ENCODE results near the gene ZC3H15.

The ZC3H15 gene

DNA sequence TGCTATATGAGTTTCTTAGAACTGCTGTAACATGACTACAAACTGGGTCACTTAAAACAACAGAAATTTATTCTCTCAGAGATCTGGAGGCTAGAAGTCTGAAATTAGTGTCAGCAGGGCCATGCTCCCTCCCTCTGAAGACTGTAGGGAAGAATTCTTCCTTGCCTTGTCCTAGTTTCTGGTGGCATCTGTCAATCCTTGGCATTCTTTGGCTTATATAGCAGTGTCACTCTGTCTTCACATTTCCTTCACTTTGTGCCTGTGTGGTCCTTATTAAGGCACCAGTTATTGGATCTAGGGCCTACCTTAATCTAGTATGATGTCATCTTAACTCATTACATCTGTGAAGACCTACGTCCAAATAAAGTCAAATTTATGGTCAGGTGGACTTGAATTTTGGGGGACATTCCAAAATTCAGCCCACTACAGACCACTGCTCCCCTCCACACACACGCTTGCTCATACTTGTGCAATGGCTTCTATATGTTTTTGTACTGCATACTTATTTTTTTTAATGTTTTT lies 7.6 kb downstream of the ZC3H15 start:
- Histone ChIP-seq H3K27ac (ENCODE audit: low read length) (no peak overlapping the region), H3K9me3 (ENCODE audit: control insufficient read depth, insufficient read depth, low read length) (no peaks in the 10 kb centered on the region), H3K36me3 (ENCODE audit: control insufficient read depth, insufficient read depth, low read length) (peaks cover 4% of the 10 kb centered on the region; the same call in 1 of the 2 replicates), H3K4me1 (ENCODE audit: control insufficient read depth, insufficient read depth, low read length) (no peaks in the 10 kb centered on the region; the same call in 1 of the 2 replicates), H3K4me3 (ENCODE audit: low read length) (no peak overlapping the region), H3K27me3 (ENCODE audit: control insufficient read depth, insufficient read depth, low read length) (no peaks in the 10 kb centered on the region)
- no CpG with 5 or more reads among the region's 2 CpGs for WGBS (ENCODE audit: insufficient coverage, insufficient read length)
- no peak for DNase-seq (ENCODE audit: low read depth, low spot score)

DNA sequence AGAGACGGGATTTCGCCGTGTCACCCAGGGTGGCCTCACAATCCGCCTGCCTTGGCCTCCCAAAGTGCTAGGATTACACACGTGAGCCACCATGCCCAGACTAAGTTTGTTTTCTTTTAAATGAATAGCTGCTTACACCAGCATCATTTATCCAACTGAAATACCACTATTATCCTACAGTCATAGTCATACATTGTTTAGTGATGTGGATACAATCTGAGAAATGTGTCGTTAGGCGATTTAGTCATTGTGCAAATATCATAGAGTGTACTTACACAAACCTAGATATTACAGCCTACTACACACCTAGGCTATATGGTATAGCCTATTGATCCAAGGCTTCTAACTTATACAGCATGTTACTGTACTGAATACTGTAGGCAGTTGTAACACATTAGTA lies 10.3 kb downstream of the ZC3H15 start:
- no peaks in the 10 kb centered on the region for H3K4me1 ChIP-seq (ENCODE audit: control insufficient read depth, insufficient read depth, low read length)
- H3K36me3 ChIP-seq (ENCODE audit: control insufficient read depth, insufficient read depth, low read length): peaks cover 4% of the 10 kb centered on the region; the same call in 1 of the 2 replicates
- no CpG with 5 or more reads among the region's 7 CpGs for WGBS (ENCODE audit: insufficient coverage, insufficient read length)
- H3K4me3 ChIP-seq (ENCODE audit: low read length): no peak overlapping the region
- no peaks in the 10 kb centered on the region for H3K9me3 ChIP-seq (ENCODE audit: control insufficient read depth, insufficient read depth, low read length)
- H3K27me3 ChIP-seq (ENCODE audit: control insufficient read depth, insufficient read depth, low read length): no peaks in the 10 kb centered on the region
- DNase-seq (ENCODE audit: low read depth, low spot score): no peak
- no peak overlapping the region for H3K27ac ChIP-seq (ENCODE audit: low read length)

DNA sequence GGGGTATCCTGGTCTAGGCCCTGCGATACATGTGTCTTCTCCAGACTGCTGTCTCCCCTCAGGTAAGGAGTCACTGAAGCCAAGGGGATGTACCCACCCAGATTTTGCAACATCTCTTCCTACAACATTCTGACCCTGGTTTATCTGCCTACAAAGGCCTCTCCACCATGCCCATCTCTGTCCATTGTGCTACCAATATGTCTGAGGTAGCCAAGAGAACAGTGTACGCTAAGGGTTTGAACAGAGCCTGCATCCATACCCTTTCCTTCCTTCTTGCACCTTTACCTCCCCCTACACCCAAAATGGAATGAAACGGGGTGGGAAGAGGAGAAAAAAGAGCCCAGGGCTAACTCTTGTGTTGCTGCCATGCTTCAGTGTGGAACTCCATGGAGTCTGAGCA lies 11.9 kb downstream of the ZC3H15 start:
- Histone ChIP-seq H3K36me3 (ENCODE audit: control insufficient read depth, insufficient read depth, low read length) (peaks cover 4% of the 10 kb centered on the region; the same call in 1 of the 2 replicates), H3K9me3 (ENCODE audit: control insufficient read depth, insufficient read depth, low read length) (no peaks in the 10 kb centered on the region)
- no peak for DNase-seq (ENCODE audit: low read depth, low spot score)

DNA sequence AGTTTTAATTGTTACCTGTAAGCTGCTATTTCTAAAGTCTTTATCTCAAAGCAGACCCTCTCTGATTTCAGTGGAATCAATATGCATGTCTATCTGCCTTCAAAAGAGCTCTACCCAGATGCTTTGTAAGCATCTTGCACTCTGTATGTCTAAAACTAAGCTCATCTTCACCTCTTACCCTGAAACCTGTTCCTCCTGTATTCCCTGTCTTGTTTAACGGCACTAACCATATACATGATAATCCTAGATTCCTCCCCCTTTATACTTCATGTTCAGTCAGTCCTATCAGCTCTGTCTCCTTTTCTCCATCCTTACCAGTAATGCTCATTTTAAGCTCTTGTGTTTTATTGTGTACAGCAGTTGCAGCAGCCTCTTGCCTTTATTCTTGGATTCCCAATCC lies 12.8 kb downstream of the ZC3H15 start:
- H3K36me3 ChIP-seq (ENCODE audit: control insufficient read depth, insufficient read depth, low read length): peaks cover 6% of the 10 kb centered on the region; the same call in 1 of the 2 replicates
- WGBS (ENCODE audit: insufficient coverage, insufficient read length): no CpG with 5 or more reads among the region's 1 CpG
- H3K27ac ChIP-seq (ENCODE audit: low read length): no peak overlapping the region
- no peaks in the 10 kb centered on the region for H3K27me3 ChIP-seq (ENCODE audit: control insufficient read depth, insufficient read depth, low read length)
- H3K9me3 ChIP-seq (ENCODE audit: control insufficient read depth, insufficient read depth, low read length): no peaks in the 10 kb centered on the region
- H3K4me1 ChIP-seq (ENCODE audit: control insufficient read depth, insufficient read depth, low read length): no peaks in the 10 kb centered on the region
- DNase-seq (ENCODE audit: low read depth, low spot score): no peak
- no peak overlapping the region for H3K4me3 ChIP-seq (ENCODE audit: low read length)

More for the DNA sequence above, 11.9 kb downstream of the ZC3H15 start:
- Histone ChIP-seq H3K27me3 (ENCODE audit: control insufficient read depth, insufficient read depth, low read length) (no peaks in the 10 kb centered on the region), H3K4me3 (ENCODE audit: low read length) (no peak overlapping the region), H3K4me1 (ENCODE audit: control insufficient read depth, insufficient read depth, low read length) (no peaks in the 10 kb centered on the region), H3K27ac (ENCODE audit: low read length) (no peak overlapping the region)
- WGBS (ENCODE audit: insufficient coverage, insufficient read length): no CpG with 5 or more reads among the region's 3 CpGs

DNA sequence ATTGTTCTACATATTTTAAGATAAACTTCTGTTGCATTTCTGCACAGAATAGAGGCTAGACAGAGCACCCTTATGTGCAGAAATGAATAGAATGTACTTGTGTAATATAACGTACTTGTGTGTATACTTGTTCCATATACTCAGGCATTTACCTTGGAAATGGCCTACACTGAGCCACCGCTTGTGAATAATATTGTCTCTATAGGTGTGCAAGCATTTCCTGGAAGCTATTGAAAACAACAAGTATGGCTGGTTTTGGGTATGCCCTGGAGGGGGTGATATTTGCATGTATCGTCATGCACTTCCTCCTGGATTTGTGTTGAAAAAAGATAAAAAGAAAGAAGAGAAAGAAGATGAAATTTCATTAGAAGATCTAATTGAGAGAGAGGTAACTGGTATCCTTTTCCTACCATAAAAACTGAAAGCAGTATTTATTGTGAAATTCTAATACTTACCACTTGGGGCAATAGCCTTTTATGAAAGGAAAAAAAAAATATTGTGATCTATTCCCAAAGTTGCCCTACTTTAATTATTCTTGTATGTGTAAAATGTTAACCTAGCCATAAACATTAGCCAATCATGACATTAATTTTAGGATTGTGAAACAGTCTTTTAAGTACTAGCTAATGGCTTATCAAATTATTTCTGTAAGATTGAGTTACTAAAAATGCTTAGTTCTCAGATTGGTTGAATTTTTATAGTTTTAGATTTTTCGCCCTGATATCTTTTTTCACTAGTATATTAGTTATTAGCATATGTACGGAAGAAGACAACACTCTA lies 18.0 kb downstream of the ZC3H15 start:
- H3K4me1 ChIP-seq (ENCODE audit: control insufficient read depth, insufficient read depth, low read length): no peaks in the 10 kb centered on the region
- H3K27me3 ChIP-seq (ENCODE audit: control insufficient read depth, insufficient read depth, low read length): no peaks in the 10 kb centered on the region
- H3K27ac ChIP-seq (ENCODE audit: low read length): no peak overlapping the region
- peaks cover 15% of the 10 kb centered on the region for H3K36me3 ChIP-seq (ENCODE audit: control insufficient read depth, insufficient read depth, low read length)
- H3K4me3 ChIP-seq (ENCODE audit: low read length): no peak overlapping the region
- no CpG with 5 or more reads among the region's 5 CpGs for WGBS (ENCODE audit: insufficient coverage, insufficient read length)
- H3K9me3 ChIP-seq (ENCODE audit: control insufficient read depth, insufficient read depth, low read length): no peaks in the 10 kb centered on the region
- DNase-seq (ENCODE audit: low read depth, low spot score): no peak

DNA sequence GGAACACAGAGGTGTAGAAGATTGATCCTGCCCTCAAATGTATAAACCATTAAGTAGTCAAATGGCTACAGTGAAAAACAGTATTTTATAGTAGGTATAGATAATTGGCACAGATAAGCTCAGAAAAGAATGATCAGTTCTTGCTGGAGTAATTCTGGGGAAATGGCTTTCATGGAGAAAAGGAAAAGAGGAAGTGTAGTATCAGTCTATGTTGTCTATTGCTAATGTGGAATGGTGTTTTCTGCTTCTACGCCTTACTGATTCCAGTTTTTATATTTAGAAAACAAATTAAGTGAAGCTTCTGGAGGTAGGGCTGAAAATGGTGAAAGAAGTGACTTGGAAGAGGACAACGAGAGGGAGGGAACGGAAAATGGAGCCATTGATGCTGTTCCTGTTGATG lies 22.2 kb downstream of the ZC3H15 start:
- H3K9me3 ChIP-seq (ENCODE audit: control insufficient read depth, insufficient read depth, low read length): no peaks in the 10 kb centered on the region
- H3K4me1 ChIP-seq (ENCODE audit: control insufficient read depth, insufficient read depth, low read length): no peaks in the 10 kb centered on the region
- no peak for DNase-seq (ENCODE audit: low read depth, low spot score)
- H3K4me3 ChIP-seq (ENCODE audit: low read length): no peak overlapping the region
- no CpG with 5 or more reads among the region's 3 CpGs for WGBS (ENCODE audit: insufficient coverage, insufficient read length)
- H3K27me3 ChIP-seq (ENCODE audit: control insufficient read depth, insufficient read depth, low read length): no peaks in the 10 kb centered on the region
- peaks cover 14% of the 10 kb centered on the region for H3K36me3 ChIP-seq (ENCODE audit: control insufficient read depth, insufficient read depth, low read length)
- H3K27ac ChIP-seq (ENCODE audit: low read length): no peak overlapping the region

DNA sequence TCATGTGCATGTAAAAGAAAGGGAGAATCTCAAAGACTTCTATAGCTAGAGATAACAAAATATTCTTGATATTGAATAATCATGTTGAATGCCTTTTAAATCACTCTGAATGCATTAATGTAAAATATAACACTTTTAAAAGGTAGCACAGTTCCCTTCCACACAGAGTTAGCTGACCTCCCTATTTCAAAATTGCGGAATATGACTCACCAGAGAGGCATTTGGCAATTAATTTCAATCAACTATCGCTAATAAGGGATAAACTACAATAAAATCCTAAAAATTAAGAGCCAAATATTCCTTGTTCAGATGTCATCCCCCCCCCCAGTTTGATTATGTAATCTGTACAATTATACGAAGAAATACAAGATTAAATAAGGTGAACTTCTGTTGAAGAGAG lies 29.3 kb downstream of the ZC3H15 start:
- WGBS (ENCODE audit: insufficient coverage, insufficient read length): no CpG with 5 or more reads among the region's 3 CpGs
- H3K36me3 ChIP-seq (ENCODE audit: control insufficient read depth, insufficient read depth, low read length): no peaks in the 10 kb centered on the region; the same call in 1 of the 2 replicates
- DNase-seq (ENCODE audit: low read depth, low spot score): no peak

DNA sequence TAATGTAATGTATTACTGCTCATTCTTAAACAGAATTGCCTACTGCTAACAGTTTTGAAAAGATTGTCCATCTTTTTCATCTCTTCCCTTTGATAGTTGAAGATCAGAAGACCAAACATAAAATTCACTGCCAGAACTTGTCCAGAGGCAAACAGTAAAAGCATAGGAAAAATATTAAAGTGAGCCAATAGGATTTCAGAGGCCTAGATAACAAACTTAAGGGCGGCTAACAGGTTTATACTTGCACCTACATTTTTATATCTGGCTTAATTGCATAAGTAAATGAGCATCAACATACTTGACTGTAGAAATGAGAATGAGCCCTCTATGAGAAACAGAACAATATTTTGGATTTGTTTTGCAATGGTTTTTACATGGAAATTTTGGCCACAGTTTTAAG lies 30.3 kb downstream of the ZC3H15 start:
- Histone ChIP-seq H3K27me3 (ENCODE audit: control insufficient read depth, insufficient read depth, low read length) (no peaks in the 10 kb centered on the region), H3K4me3 (ENCODE audit: low read length) (no peak overlapping the region), H3K9me3 (ENCODE audit: control insufficient read depth, insufficient read depth, low read length) (no peaks in the 10 kb centered on the region), H3K4me1 (ENCODE audit: control insufficient read depth, insufficient read depth, low read length) (no peaks in the 10 kb centered on the region), H3K36me3 (ENCODE audit: control insufficient read depth, insufficient read depth, low read length) (peaks cover 2% of the 10 kb centered on the region; the same call in 1 of the 2 replicates), H3K27ac (ENCODE audit: low read length) (no peak overlapping the region)
- DNase-seq (ENCODE audit: low read depth, low spot score): no peak
- WGBS (ENCODE audit: insufficient coverage, insufficient read length): no CpG with 5 or more reads among the region's 1 CpG

More for the DNA sequence above, 29.3 kb downstream of the ZC3H15 start:
- H3K4me3 ChIP-seq (ENCODE audit: low read length): no peak overlapping the region
- H3K4me1 ChIP-seq (ENCODE audit: control insufficient read depth, insufficient read depth, low read length): no peaks in the 10 kb centered on the region
- no peaks in the 10 kb centered on the region for H3K9me3 ChIP-seq (ENCODE audit: control insufficient read depth, insufficient read depth, low read length)
- H3K27ac ChIP-seq (ENCODE audit: low read length): no peak overlapping the region
- H3K27me3 ChIP-seq (ENCODE audit: control insufficient read depth, insufficient read depth, low read length): no peaks in the 10 kb centered on the region

DNA sequence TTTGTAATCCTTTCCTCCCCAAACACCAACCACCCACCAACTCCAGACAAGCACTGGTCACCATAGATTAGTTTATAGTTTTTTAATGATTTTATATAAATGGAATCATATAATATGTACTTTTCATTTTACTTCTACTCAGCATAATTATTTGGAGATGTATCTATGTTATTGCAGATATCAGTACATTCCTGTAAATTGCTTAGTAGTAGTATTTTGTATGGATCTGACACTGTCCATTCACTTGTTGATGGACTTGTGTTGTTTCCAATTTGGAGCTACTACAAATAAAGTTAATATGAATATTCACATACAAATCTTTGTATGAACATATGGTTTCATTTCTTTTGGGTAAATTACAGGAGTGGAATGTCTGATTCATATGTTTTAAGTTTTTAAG lies 31.0 kb downstream of the ZC3H15 start:
- no peak for DNase-seq (ENCODE audit: low read depth, low spot score)
- Histone ChIP-seq H3K4me1 (ENCODE audit: control insufficient read depth, insufficient read depth, low read length) (no peaks in the 10 kb centered on the region), H3K9me3 (ENCODE audit: control insufficient read depth, insufficient read depth, low read length) (no peaks in the 10 kb centered on the region), H3K36me3 (ENCODE audit: control insufficient read depth, insufficient read depth, low read length) (peaks cover 2% of the 10 kb centered on the region; the same call in 1 of the 2 replicates), H3K27me3 (ENCODE audit: control insufficient read depth, insufficient read depth, low read length) (no peaks in the 10 kb centered on the region), H3K4me3 (ENCODE audit: low read length) (no peak overlapping the region), H3K27ac (ENCODE audit: low read length) (no peak overlapping the region)

DNA sequence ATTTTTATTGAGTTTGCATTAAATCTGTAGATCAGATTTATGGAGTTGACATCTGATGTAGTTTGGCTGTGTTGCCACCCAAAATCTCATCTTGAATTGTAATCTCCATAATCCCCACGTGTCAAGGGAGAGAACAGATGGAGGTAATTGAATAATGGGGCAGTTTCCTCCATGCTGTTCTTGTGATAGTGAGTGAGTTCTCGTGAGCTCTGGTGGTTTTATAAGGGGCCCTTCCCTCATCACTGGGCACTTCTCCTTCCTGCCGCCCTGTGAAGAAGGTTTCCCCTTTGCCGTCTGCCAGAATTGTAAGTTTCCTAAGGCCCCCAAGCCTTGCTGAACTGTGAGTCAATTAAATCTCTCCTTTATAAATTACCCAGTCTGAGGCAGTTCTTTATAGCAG lies 32.2 kb downstream of the ZC3H15 start:
- WGBS (ENCODE audit: insufficient coverage, insufficient read length): no CpG with 5 or more reads among the region's 4 CpGs
- H3K4me3 ChIP-seq (ENCODE audit: low read length): no peak overlapping the region

DNA sequence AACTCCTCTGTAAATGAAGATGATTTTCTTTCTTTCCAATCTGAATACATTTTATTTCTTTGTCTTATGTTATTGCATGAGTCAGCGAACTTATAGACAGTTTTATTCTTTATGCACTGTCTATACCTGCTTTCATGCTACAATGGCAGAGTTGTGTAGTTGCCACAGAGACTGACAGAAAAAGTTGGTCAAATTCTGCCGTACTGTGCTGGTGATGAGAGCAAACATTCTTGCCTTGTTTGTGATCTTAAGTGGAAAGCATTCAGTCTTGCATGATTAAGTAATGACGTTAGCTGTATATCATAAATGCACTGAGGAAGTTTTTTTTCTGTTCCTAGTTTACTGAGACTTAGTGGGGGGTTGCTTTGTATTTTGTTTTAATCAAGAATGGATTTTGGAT lies 32.9 kb downstream of the ZC3H15 start:
- Histone ChIP-seq H3K27ac (ENCODE audit: low read length) (no peak overlapping the region), H3K36me3 (ENCODE audit: control insufficient read depth, insufficient read depth, low read length) (peaks cover 2% of the 10 kb centered on the region; the same call in 1 of the 2 replicates), H3K4me3 (ENCODE audit: low read length) (no peak overlapping the region), H3K9me3 (ENCODE audit: control insufficient read depth, insufficient read depth, low read length) (no peaks in the 10 kb centered on the region), H3K27me3 (ENCODE audit: control insufficient read depth, insufficient read depth, low read length) (no peaks in the 10 kb centered on the region), H3K4me1 (ENCODE audit: control insufficient read depth, insufficient read depth, low read length) (no peaks in the 10 kb centered on the region)
- DNase-seq (ENCODE audit: low read depth, low spot score): no peak
- no CpG with 5 or more reads among the region's 3 CpGs for WGBS (ENCODE audit: insufficient coverage, insufficient read length)

More for the DNA sequence above, 32.2 kb downstream of the ZC3H15 start:
- no peaks in the 10 kb centered on the region for H3K4me1 ChIP-seq (ENCODE audit: control insufficient read depth, insufficient read depth, low read length)
- no peak for DNase-seq (ENCODE audit: low read depth, low spot score)
- H3K27ac ChIP-seq (ENCODE audit: low read length): no peak overlapping the region
- H3K9me3 ChIP-seq (ENCODE audit: control insufficient read depth, insufficient read depth, low read length): no peaks in the 10 kb centered on the region
- H3K36me3 ChIP-seq (ENCODE audit: control insufficient read depth, insufficient read depth, low read length): peaks cover 2% of the 10 kb centered on the region; the same call in 1 of the 2 replicates
- no peaks in the 10 kb centered on the region for H3K27me3 ChIP-seq (ENCODE audit: control insufficient read depth, insufficient read depth, low read length)

Measured in iPS DF 6.9 (cell line).